ENCODE results near the gene MAGEA9. TPM values are rescaled to one million over a fixed set of nuclear protein-coding genes. Genes with fewer than 3 reads are reported as not detected.
"Not testable (repeated sequence)": the region's sequence is repeated elsewhere in the genome, so short reads cannot be mapped to it uniquely, and the experiment has no call there.

MAGEA9 gene, protein sequence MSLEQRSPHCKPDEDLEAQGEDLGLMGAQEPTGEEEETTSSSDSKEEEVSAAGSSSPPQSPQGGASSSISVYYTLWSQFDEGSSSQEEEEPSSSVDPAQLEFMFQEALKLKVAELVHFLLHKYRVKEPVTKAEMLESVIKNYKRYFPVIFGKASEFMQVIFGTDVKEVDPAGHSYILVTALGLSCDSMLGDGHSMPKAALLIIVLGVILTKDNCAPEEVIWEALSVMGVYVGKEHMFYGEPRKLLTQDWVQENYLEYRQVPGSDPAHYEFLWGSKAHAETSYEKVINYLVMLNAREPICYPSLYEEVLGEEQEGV
- not detected in 2 replicates for total RNA-seq

DNA sequence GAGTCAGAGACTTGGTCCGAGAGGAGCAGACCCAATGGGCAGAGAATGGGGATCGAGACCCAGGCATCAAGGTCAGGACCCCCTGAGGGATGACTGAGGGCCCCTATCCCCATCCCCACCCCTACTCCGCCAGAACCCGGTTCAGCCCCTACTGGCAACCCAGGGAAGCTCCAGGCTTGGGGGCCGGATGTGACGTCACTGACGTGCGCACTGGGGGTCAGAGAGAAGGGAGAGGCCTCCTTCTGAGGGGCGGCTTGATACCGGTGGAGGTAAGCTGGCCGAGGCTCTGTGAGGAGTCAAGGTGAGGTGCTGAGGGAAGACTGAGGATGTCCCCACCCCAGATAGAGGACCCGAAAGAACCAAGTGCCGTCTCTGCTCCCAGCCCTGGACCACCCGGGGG, at the start of gene MAGEA9:
Gene MAGEA9 (plus strand): TSS at position 204 of the 400 bp plus-strand sequence. CDS start 4,281 bp downstream, outside the sequence.
- not testable (repeated sequence) for DNase-seq (ENCODE audit: extremely low read depth, low read depth, low spot score)

DNA sequence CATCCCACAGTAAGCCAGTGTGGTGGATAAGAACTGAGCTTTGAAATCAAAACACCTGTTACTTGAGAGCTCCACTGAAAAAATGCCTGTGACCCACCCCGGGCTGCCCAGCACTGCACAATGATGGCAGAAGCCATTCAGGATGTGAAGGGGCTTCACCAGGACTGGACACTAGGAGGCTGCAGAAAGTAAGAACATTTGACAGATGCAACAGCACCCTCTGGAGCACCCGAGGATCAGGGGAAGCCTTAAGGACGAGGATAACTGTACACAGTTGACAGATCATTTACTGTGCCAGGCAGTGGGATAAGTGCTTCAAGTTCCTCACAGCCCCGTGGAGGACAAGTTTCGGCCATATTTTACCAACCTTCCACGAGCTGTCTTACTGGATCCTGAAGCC, 39.5 kb upstream of the MAGEA9 start:
- DNase-seq (ENCODE audit: extremely low read depth, low read depth, low spot score) = not testable (repeated sequence)

DNA sequence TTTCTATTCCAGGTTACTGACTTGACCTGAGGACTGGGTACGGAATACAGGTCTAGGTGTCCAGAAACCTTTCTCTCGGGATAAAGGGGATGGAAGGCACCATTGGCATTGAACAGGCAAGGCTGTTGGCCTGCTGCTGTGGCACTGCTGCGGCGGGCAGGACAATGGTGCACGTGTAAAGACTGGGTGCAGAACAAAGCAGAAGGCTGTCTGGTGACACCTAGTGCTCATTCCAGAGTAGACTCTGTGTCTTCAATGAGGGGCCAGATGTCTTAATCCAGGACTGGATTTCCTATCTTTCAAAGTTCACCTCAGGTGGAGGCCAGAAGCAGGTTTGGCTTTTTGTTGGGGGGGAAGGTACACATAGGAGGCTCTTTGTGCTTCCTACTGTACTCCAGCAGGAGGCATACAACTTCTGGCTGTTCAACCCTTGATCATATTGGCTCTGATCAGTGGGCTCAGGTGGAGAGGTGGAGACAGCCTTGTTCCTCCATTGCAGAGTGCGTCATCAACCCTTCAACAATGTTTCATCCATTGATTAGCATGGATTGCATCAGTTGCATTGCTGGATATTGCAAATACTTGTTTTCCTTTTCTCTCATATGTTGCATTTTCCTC, 35.2 kb upstream of the MAGEA9 start:
- DNase-seq (ENCODE audit: extremely low read depth, low read depth, low spot score) = not testable (repeated sequence)

DNA sequence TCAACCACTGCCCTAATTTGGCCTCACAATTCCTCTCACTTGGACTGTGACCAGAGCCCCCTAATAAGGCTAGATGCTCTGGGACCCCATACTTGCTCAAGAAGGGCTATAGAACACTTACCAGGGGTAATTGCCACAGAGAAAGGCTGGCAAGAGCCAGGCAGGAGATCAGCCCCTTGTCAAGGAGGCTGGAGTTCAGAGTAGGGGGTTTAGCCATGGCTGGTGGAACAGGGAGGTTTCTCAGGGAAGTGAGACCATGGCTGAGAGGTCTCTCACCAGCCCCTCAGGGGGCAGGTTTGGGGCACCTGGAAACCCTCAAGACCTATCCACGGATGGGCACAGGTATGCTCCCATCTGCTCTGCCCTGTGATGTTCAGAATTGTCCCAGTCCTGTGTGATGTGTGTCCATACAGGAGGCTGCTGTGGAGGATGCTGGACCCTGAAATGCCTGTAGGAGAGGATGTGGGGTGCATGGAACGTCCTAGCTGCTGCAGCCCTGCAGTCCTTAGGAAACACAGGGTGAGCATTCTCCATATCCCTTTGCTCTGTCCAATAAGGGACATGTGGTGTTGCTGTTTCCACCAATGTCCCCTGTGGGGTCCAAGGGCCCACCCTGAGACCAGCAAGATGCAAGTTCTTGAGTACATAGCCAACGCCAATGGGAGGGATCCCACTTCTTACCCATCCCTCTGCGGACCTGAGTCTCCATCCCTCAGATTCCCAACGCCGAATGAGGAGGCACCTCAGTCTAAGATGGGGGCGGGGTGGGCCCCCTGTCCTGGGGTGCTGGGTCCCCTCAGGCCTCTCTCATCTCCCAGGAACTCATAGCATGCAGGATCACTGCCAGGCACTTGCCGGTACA, 24.3 kb upstream of the MAGEA9 start:
- DNase-seq (ENCODE audit: extremely low read depth, low read depth, low spot score) = no peak

DNA sequence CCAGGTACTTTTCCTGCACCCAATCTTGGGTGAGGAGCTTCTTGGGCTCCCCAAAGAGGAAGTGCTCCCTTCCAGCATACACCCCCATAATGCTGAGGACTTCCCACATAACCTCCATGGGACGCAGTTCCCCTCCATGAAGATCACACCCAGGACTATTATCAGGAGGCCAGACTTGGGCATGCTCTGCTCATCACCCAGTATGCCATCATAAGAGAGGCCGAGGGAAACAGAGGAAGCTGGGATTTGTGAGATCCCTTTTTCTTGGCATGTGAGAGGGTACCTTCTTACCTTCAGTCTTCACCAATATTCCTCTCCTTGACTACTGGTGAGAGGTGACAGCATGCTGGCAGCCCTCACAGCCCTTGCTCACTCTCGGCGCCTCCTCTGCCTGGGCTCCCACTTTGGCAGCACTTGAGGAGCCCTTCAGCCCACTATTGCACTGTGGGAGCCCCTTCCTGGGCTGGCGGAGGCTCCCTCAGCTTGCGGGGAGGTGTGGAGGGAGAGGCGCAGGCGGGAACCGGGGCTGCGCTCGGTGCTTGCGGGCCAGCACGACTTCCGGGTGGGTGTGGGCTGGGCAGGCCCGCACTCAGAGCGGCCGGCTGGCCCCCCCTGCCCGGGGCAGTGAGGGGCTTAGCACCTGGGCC, 23.5 kb upstream of the MAGEA9 start:
- no peak for DNase-seq (ENCODE audit: extremely low read depth, low read depth, low spot score)

DNA sequence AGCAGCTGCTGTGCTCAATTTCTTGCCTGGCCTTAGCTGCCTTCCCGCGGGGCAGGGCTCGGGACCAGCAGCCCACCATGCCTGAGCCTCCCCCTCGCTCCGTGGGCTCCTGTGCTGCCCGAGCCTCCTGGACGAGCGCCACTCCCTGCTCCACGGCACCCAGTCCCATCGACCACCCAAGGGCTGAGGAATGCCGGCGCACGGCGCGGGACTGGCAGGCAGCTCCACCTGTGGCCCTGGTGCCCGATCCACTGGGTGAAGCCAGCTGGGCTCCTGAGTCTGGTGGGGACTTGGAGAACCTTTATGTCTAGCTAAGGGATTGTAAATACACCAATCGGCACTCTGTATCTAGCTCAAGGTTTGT, 23.0 kb upstream of the MAGEA9 start:
- DNase-seq (ENCODE audit: extremely low read depth, low read depth, low spot score) = not testable (repeated sequence)

DNA sequence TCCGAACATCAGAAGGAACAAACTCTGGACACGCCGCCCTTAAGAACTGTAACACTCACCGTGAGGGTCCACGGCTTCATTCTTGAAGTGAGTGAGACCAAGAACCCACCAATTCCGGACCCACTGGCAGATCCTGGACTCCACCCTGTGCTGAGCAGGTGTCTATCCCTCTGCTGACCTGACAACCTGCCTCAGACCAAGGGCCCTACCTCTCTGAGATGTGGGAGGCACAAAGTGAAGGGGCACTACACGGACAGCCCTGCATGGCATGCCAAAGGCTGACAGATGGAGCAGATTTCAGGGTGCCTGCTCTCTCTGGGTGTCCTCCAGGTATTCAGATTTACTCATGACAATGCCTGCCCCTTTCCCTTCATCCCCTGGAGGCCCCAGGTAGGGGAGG, 21.9 kb upstream of the MAGEA9 start:
- no peak for DNase-seq (ENCODE audit: extremely low read depth, low read depth, low spot score)

DNA sequence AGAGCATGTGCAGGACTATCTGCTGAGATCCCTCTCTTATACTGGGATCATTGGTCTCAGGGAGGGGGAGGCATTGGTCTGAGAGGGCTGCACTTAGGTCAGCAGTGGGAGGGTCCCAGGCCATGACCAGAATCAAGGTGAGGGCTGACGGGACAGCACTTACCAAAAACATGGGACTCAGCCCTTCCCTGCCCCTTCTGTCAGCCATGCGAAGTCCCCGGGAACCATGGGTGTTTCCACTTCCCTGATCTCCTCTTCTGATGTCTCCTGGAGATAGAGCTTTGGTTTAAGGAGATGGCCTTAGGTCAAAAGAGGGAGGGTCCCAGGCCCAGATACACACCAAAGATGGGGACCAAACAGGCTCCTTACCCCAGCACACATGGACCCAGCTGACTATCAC, 20.8 kb upstream of the MAGEA9 start:
- DNase-seq (ENCODE audit: extremely low read depth, low read depth, low spot score) = no peak

DNA sequence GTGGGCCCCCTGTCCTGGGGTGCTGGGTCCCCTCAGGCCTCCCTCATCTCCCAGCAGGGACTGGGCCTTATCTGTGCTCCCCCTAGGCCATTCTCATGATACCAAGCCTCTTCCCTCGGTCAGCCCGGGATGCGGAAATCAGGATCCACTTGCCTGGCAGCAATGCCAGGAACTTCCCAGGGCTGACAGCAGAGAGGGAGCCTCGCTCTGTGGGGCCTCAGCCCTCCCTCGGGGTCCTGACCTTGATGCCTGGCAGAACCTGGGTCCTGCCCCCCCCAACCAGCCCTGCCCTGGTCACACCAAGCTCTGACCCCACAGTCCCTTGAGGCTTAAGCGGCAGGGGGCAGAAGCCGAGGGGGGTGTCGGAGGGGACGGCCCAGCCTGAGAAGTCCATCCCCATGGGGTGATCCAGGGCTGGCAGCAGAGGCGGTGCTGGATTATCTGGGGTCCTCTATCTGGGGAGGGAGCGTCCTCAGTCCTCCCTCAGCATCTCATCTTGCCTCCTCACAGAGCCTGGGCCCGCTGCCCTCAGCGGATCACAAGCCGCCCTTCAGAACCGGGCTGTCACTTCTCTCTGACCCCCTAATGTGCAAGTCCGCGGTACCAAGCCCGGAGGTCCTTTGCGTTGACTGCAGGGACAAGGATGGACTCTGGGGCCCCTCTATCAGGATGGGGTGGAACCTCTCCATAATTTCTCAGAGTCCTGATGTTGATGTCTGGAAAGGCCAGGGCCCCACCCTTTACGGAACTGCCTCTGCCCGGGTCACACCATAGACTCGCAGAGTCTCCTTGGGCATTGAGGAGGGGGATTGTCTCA, 19.7 kb upstream of the MAGEA9 start:
- DNase-seq (ENCODE audit: extremely low read depth, low read depth, low spot score) = not testable (repeated sequence)

DNA sequence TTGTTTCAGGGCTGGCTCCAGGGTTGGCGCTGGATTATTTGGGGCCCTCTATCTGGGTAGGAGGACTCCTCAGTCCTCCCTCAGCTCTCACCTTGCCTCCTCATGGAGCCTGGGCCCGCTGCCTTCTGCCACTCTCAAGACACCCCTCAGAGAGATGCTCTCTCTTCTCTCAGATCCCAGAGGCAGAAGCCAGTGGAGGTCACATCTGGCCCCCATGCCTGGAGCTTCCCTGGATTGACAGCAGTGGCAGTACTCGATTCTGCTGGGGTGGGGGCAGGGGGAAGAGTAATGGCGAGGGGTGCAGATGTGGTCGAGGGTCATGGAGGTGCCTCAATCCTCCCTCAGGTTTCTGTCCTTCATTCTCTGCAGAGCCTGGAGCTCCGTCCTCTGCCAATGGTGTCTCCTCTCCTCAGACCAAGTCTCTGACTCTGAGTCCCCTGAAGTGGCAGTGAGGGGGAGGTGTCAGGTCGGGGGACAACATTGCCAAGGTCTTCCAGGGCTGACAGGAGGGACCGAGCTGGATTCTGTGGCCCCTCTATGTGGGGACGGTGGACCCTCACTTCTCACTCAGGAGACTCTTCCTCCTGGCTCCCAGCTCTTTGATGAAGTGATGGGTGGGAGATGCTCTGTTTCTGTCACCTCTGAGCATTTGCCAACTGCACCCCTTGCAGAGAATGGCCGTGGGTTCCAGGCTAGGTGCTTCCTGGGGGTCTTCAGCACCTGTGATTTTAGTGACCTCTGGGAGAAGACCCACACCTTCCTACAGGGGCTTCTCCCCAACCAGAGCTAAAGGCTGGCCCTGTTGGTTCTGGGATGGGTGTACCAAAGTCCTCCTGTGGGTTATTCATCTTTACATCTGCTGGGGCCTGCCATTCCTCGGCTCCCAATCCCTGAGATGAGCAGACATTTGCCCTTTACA, 18.8 kb upstream of the MAGEA9 start:
- DNase-seq (ENCODE audit: extremely low read depth, low read depth, low spot score) = no peak

DNA sequence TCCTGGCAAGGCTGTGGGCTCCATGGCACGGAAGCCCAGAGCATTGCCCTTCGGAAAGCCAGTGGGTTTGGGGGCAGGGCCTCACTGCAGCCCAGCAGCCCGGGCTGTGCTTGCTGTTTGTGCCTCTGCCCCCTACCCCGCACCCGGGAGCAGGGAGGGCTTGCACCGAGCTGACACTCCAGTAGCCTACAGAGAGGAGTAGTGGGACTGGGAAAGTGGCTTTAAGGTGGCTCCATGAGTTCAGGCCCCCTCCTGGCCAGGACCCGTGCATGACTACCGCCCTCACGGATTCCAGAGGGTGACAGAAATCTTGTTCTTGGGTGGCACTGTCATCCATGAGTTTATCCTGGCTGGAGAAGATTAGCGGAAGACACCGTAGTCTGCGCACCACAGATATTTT, 11.4 kb upstream of the MAGEA9 start:
- DNase-seq (ENCODE audit: extremely low read depth, low read depth, low spot score) = not testable (repeated sequence)

DNA sequence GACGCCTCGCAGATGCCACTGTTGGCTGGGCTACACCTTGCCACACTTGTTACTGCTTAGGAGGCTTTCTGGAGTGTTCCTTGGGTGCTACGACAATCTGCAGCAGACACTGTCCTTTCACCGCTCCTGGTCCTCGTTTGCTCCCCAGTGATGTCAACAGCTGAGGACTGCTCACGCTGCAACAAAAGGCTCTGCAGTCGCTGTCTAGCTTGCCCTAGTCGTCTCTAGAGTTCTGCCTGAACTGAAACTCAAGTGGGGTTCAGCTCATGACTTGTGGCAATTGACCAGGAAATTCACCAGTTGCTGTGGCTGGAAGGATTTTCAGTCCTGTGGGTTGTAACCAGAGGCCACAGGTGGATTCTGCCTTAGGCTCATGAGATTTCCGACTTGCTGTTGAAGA, 8.7 kb upstream of the MAGEA9 start:
- not testable (repeated sequence) for DNase-seq (ENCODE audit: extremely low read depth, low read depth, low spot score)

DNA sequence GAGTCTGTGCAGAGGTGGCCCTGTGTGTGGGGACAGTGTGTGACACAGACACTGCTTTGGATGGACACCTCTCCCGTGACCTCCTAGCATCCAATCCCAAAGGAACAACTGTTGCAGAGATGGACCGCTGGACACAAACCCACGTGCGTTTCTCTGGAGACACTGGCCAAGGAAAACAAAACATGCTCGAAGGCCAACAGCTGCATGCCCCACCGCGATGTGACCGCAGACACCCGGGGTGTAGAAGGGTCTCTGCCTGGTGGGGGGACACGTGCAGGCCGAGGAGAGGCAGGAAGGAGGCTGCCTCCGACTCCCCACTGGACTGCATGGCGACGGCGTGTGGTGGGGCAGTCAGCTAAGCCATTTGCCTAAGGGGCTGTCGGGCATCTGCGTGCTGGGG, 8.0 kb upstream of the MAGEA9 start, which contains the start of gene HSFX1:
Gene HSFX1 (plus strand): TSS at position 301 of the 400 bp plus-strand sequence. CDS start 614 bp downstream, outside the sequence.
- DNase-seq (ENCODE audit: extremely low read depth, low read depth, low spot score) = not testable (repeated sequence)

DNA sequence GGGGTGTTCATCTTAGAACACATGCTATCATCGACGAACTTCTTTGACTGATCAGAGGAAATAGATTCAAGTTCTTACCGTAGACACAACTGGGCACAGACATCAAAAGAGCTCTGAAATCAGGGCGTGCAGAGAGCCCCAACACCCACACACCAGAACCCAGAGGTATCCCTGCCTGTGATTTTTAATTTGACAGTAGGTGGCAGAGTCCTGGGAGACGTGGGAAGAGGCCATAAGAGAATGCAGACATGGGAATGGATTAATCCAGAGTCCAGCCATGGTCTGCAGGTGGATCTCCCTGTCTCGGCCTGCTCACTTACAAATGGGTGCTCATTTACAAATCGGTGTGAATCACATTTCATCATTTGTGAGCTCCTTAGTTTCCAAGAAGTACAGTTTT, 3.7 kb upstream of the MAGEA9 start:
- DNase-seq (ENCODE audit: extremely low read depth, low read depth, low spot score) = not testable (repeated sequence)

DNA sequence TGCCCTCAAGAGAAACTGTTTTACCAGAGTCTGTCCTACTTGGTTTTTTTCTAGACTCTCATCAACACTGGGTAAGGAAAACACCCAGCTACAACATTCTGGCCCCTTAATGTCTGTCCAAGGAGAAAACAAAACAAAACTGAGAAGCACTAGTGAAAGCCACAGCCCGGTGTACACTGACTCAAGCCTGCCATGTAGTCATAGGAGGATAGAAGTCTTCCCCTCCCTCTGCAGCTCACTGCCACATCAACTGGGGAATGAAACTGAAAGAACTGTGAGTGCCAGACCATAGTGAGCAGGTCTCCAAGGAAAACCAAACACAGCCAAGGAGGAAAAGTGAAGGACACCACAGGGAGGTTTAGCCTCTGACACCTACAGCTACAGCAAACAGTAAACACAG, 13.8 kb downstream of the MAGEA9 start:
- not testable (repeated sequence) for DNase-seq (ENCODE audit: extremely low read depth, low read depth, low spot score)

DNA sequence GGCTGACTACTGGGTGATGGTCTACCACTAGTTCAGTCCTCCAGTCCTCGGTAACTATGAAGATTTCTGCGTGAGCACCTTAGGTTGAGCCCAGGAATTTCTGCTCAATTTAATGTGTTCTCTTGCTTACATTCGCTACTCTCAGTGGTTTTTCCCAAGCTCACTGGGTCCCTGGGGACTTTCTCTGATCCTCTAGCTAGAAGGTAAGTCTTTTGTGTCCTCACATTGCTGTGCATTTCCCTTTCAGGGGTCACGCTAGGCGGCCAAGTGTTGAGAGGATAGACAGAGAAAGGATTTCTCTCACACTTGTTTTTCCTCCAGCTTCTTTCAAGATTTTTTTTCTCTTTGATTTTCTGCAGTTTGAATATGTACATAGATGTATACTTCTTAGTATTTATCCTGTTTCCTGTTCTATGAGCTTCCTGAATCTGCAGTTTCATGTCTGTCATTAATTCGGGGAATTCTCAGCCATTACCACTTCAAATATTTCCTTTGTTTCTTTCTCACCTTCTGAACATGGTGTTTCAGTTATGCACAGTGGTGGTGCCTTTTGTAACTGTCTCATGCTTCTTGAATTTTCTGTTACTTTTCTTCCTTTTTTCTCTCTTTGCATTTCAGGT, 17.5 kb downstream of the MAGEA9 start:
- no peak for DNase-seq (ENCODE audit: extremely low read depth, low read depth, low spot score)

DNA sequence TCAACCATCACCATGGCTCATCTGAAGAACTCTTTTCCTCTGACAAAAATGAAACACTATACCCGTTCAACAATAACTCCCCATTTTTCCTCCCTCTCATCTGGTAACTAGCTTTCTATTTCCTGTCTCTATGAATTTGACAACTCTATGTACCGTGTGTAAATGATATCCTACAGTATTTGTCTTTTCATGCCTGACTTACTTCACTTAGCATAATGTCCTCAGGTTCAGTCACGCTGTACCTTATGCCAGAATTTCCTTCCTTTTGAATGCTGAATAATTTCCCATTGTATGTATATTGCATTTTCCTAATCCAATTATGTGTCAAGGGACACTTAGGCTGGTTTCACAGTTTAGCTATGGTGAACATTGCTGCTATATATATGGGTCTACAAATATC, 18.2 kb downstream of the MAGEA9 start:
- no peak for DNase-seq (ENCODE audit: extremely low read depth, low read depth, low spot score)

DNA sequence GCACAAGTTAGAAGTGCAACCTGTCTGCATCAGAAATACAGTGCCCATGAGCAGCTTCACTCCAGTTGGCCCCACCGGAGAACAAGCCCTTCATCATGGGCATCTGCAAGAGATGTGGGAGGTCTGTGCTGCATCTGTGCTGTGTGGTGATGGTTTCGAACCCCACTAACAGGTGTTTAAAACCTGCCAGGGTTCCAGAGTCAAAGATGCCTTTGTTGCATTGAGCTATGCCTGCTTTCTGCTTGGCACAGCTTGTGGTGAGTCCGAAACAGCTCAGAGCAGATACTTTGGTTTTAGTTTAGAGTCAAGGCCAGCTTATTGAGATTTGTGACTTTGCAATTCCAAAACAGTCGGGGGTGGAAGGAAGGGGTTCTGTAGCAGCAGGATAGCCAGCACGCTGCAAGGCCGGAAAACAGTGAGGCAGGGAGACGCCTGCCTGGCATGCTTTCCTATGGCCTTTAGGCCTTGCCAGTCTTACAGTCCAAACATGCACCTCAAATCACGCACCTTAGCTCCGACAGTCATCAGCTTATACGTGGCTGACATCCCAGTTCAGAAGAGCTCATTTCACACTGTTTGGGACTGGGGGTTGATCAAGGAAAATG, 21.8 kb downstream of the MAGEA9 start:
- no peak for DNase-seq (ENCODE audit: extremely low read depth, low read depth, low spot score)

All from glomerular endothelial cell (primary cell).